GM18858 (cell line): ENCODE results near the gene SDCCAG8.

Source experiments
- ATAC-seq: cut with Tn5 transposase; IDR thresholded peaks from one replicate; pipeline ENCODE4 v1.9.1; 2021; ENCODE audit not compliant: unreplicated experiment

SDCCAG8 gene

GRCh38 chr1:243416495-243416894 lies 160.7 kb downstream of the SDCCAG8 start:
- peak; percentile 72 for ATAC-seq

- no peak for ATAC-seq
Observed at GRCh38 chr1:243420016-243420945, 164.4 kb downstream of the SDCCAG8 start.

- ATAC-seq, result no peak
Observed at GRCh38 chr1:243420946-243421685, 165.3 kb downstream of the SDCCAG8 start.

- peak; percentile 80 for ATAC-seq
Observed at GRCh38 chr1:243421784-243422183, 165.9 kb downstream of the SDCCAG8 start.

GRCh38 chr1:243422362-243422761 lies 166.5 kb downstream of the SDCCAG8 start:
- ATAC-seq, result no peak

GRCh38 chr1:243428084-243428483 lies 172.2 kb downstream of the SDCCAG8 start:
- ATAC-seq, result no peak

GRCh38 chr1:243428617-243429342 lies 172.9 kb downstream of the SDCCAG8 start:
- ATAC-seq, result no peak

- ATAC-seq, result no peak
Observed at GRCh38 chr1:243431591-243431990, 175.8 kb downstream of the SDCCAG8 start.

GRCh38 chr1:243432136-243432535 lies 176.3 kb downstream of the SDCCAG8 start:
- no peak for ATAC-seq

- ATAC-seq, result no peak
Observed at GRCh38 chr1:243433737-243434370, 178.0 kb downstream of the SDCCAG8 start.

- ATAC-seq, result no peak
Observed at GRCh38 chr1:243434594-243434993, 178.8 kb downstream of the SDCCAG8 start.

GRCh38 chr1:243435836-243436235 lies 180.0 kb downstream of the SDCCAG8 start:
- ATAC-seq, result no peak

GRCh38 chr1:243438146-243438545 lies 182.3 kb downstream of the SDCCAG8 start:
- ATAC-seq, result no peak

GRCh38 chr1:243438815-243439214 lies 183.0 kb downstream of the SDCCAG8 start:
- ATAC-seq, result no peak

GRCh38 chr1:243440406-243440805 lies 184.6 kb downstream of the SDCCAG8 start:
- no peak for ATAC-seq

- no peak for ATAC-seq
Observed at GRCh38 chr1:243441601-243442000, 185.8 kb downstream of the SDCCAG8 start.

- no peak for ATAC-seq
Observed at GRCh38 chr1:243443557-243443956, 187.7 kb downstream of the SDCCAG8 start.

GRCh38 chr1:243447347-243447746 lies 191.5 kb downstream of the SDCCAG8 start:
- ATAC-seq, result no peak

- no peak for ATAC-seq
Observed at GRCh38 chr1:243447844-243448243, 192.0 kb downstream of the SDCCAG8 start.

- no peak for ATAC-seq
Observed at GRCh38 chr1:243449373-243449772, 193.5 kb downstream of the SDCCAG8 start.

- no peak for ATAC-seq
Observed at GRCh38 chr1:243452092-243452491, 196.3 kb downstream of the SDCCAG8 start.
